ENCODE measurements around the gene MGST3. TPM values are rescaled to one million over a fixed set of nuclear protein-coding genes. Genes with fewer than 3 reads are reported as not detected.
"Not testable (repeated sequence)": the region's sequence is repeated elsewhere in the genome, so short reads cannot be mapped to it uniquely, and the experiment has no call there.

MGST3 gene
- 10 to 100 TPM; 53.3 to 56.6 TPM for total RNA-seq

GRCh38 chr1:165630629-165631341, at the start of gene MGST3:
Gene MGST3 (plus strand): TSS chr1:165631234. CDS start chr1:165649848, 18,614 bp downstream.
- Mint-ChIP-seq H3K27ac (no peak within 1 kb of the TSS), H3K4me3 (no peak within 1 kb of the TSS), H3K4me1 (ENCODE audit: low read depth) (peaks cover 15% of the 10 kb centered on the region), H3K36me3 (no peaks in the 10 kb centered on the region), H3K27me3 (no peaks in the 10 kb centered on the region), H3K9me3 (no peaks in the 10 kb centered on the region)
- ChIA-PET POLR2A (interaction anchor here (0.5 to 1.6 kb wide), 6 partner anchors 14 to 1204 kb away, joined by 3 to 7 read pairs (median 4); partner anchors contain the start of genes ALDH9A1 and TMCO1), CTCF (interaction anchor here (1.0 to 2.3 kb wide), 5 partner anchors 30 to 238 kb away, joined by 3 to 10 read pairs (median 6); partner anchors contain the start of gene ALDH9A1)
- DNase-seq, result peak; percentile 97
- intact Hi-C loops (cut with micrococcal nuclease), result loop anchor here (1.0 to 2.0 kb wide), 7 partner anchors 14 to 237 kb away; partner anchors contain the start of gene ALDH9A1

- Mint-ChIP-seq H3K36me3 (no peaks in the 10 kb centered on the region), H3K4me1 (ENCODE audit: low read depth) (no peaks in the 10 kb centered on the region), H3K27ac (no peak overlapping the region), H3K9me3 (no peaks in the 10 kb centered on the region), H3K27me3 (peaks cover 8% of the 10 kb centered on the region), H3K4me3 (no peak overlapping the region)
- intact Hi-C loops (cut with micrococcal nuclease), result no loop called here
- ChIA-PET POLR2A (no interaction called here), CTCF (no interaction called here)
- DNase-seq, result no peak
These were observed 49.1 kb upstream of the MGST3 start for GRCh38 chr1:165581926-165582325.

- ChIA-PET POLR2A (no interaction called here), CTCF (interaction anchor here (0.6 to 19.9 kb wide), 4 partner anchors 10 to 219 kb away, joined by 3 to 312 read pairs (median 10); no protein-coding TSS in a partner anchor)
- Mint-ChIP-seq H3K27ac (no peak overlapping the region), H3K36me3 (no peaks in the 10 kb centered on the region), H3K27me3 (peaks cover 15% of the 10 kb centered on the region), H3K4me1 (ENCODE audit: low read depth) (no peaks in the 10 kb centered on the region), H3K4me3 (no peak overlapping the region), H3K9me3 (no peaks in the 10 kb centered on the region)
- intact Hi-C loops (cut with micrococcal nuclease), result no loop called here
- no peak for DNase-seq
These were observed 44.6 kb upstream of the MGST3 start for GRCh38 chr1:165586398-165586797.

GRCh38 chr1:165591391-165591790, 39.6 kb upstream of the MGST3 start:
- H3K27me3 Mint-ChIP-seq, result peaks cover 29% of the 10 kb centered on the region
- DNase-seq; H3K4me3 Mint-ChIP-seq; H3K4me1 Mint-ChIP-seq (ENCODE audit: low read depth); H3K36me3 Mint-ChIP-seq; POLR2A ChIA-PET; H3K27ac Mint-ChIP-seq; H3K9me3 Mint-ChIP-seq: not testable (repeated sequence)
- intact Hi-C loops (cut with micrococcal nuclease), result loop anchor here (10.0 kb wide), 4 partner anchors 337 to 893 kb away; no protein-coding TSS in a partner anchor
- CTCF ChIA-PET, result interaction anchor here (0.9 to 19.9 kb wide), 7 partner anchors 12 to 226 kb away, joined by 3 to 312 read pairs (median 7); no protein-coding TSS in a partner anchor

- peak; percentile 82 for DNase-seq
- H3K27ac Mint-ChIP-seq, result no peak overlapping the region
- no peaks in the 10 kb centered on the region for H3K36me3 Mint-ChIP-seq
- peaks cover 34% of the 10 kb centered on the region for H3K27me3 Mint-ChIP-seq
- ChIA-PET POLR2A (interaction anchor here (0.6 kb wide), 1 partner anchor 206 kb away, joined by 3 read pairs; no protein-coding TSS in a partner anchor), CTCF (interaction anchor here (0.6 to 19.9 kb wide), 29 partner anchors 8 to 337 kb away, joined by 3 to 312 read pairs (median 4); partner anchors contain the start of gene ALDH9A1)
- intact Hi-C loops (cut with micrococcal nuclease), result loop anchor here (1.0 to 10.0 kb wide), 7 partner anchors 185 to 892 kb away; no protein-coding TSS in a partner anchor
- H3K4me3 Mint-ChIP-seq, result no peak overlapping the region
- peaks cover 13% of the 10 kb centered on the region for H3K4me1 Mint-ChIP-seq (ENCODE audit: low read depth)
- no peaks in the 10 kb centered on the region for H3K9me3 Mint-ChIP-seq
These were observed 37.9 kb upstream of the MGST3 start for GRCh38 chr1:165592945-165593823.

- ChIA-PET CTCF (interaction anchor here (0.6 to 19.9 kb wide), 5 partner anchors 28 to 228 kb away, joined by 3 to 312 read pairs (median 16); no protein-coding TSS in a partner anchor), POLR2A (no interaction called here)
- no peak overlapping the region for H3K27ac Mint-ChIP-seq
- no peaks in the 10 kb centered on the region for H3K36me3 Mint-ChIP-seq
- no peak overlapping the region for H3K4me3 Mint-ChIP-seq
- intact Hi-C loops (cut with micrococcal nuclease), result loop anchor here (5.0 to 10.0 kb wide), 5 partner anchors 113 to 889 kb away; no protein-coding TSS in a partner anchor
- DNase-seq, result no peak
- peaks cover 31% of the 10 kb centered on the region for H3K27me3 Mint-ChIP-seq
- H3K9me3 Mint-ChIP-seq, result no peaks in the 10 kb centered on the region
- H3K4me1 Mint-ChIP-seq (ENCODE audit: low read depth), result peaks cover 28% of the 10 kb centered on the region
These were observed 35.6 kb upstream of the MGST3 start for GRCh38 chr1:165595246-165595938.

GRCh38 chr1:165597883-165598675, 33.0 kb upstream of the MGST3 start:
- DNase-seq, result peak; percentile 98
- intact Hi-C loops (cut with micrococcal nuclease), result loop anchor here (1.0 to 10.0 kb wide), 9 partner anchors 32 to 887 kb away; partner anchors contain the start of genes ALDH9A1 and TMCO1
- Mint-ChIP-seq H3K36me3 (no peaks in the 10 kb centered on the region), H3K4me1 (ENCODE audit: low read depth) (peaks cover 33% of the 10 kb centered on the region), H3K4me3 (peak overlapping the region; percentile 91), H3K27me3 (peaks cover 20% of the 10 kb centered on the region), H3K27ac (peak overlapping the region; percentile 84), H3K9me3 (no peaks in the 10 kb centered on the region)
- CTCF ChIA-PET, result interaction anchor here (0.7 to 19.9 kb wide), 12 partner anchors 10 to 340 kb away, joined by 3 to 312 read pairs (median 4); partner anchors contain the start of genes ALDH9A1 and MGST3
- POLR2A ChIA-PET, result interaction anchor here (1.4 to 3.6 kb wide), 3 partner anchors 33 to 231 kb away, joined by 3 to 17 read pairs (median 7); partner anchors contain the start of genes ALDH9A1 and MGST3

- Mint-ChIP-seq H3K4me1 (ENCODE audit: low read depth) (peaks cover 31% of the 10 kb centered on the region), H3K36me3 (no peaks in the 10 kb centered on the region), H3K27ac (peak overlapping the region; percentile 84), H3K4me3 (peak overlapping the region; percentile 91), H3K27me3 (peaks cover 14% of the 10 kb centered on the region), H3K9me3 (no peaks in the 10 kb centered on the region)
- CTCF ChIA-PET, result interaction anchor here (1.0 to 19.9 kb wide), 10 partner anchors 32 to 341 kb away, joined by 3 to 312 read pairs (median 6); partner anchors contain the start of genes ALDH9A1 and MGST3
- intact Hi-C loops (cut with micrococcal nuclease), result loop anchor here (1.0 to 10.0 kb wide), 9 partner anchors 32 to 886 kb away; partner anchors contain the start of genes ALDH9A1 and TMCO1
- no peak for DNase-seq
- POLR2A ChIA-PET, result interaction anchor here (1.4 to 3.6 kb wide), 3 partner anchors 32 to 230 kb away, joined by 3 to 17 read pairs (median 7); partner anchors contain the start of genes ALDH9A1 and MGST3
These were observed 32.4 kb upstream of the MGST3 start for GRCh38 chr1:165598676-165599059.

- intact Hi-C loops (cut with micrococcal nuclease), result loop anchor here (1.0 kb wide), 1 partner anchor 314 kb away; no protein-coding TSS in a partner anchor
- H3K4me1 Mint-ChIP-seq (ENCODE audit: low read depth), result peaks cover 31% of the 10 kb centered on the region
These were observed 30.2 kb upstream of the MGST3 start for GRCh38 chr1:165600793-165601192.

GRCh38 chr1:165603810-165604209, 27.2 kb upstream of the MGST3 start:
- peaks cover 15% of the 10 kb centered on the region for H3K4me1 Mint-ChIP-seq (ENCODE audit: low read depth)
- peaks cover 3% of the 10 kb centered on the region for H3K27me3 Mint-ChIP-seq
- no peak overlapping the region for H3K4me3 Mint-ChIP-seq
- no peak overlapping the region for H3K27ac Mint-ChIP-seq
- H3K36me3 Mint-ChIP-seq, result no peaks in the 10 kb centered on the region
- no peaks in the 10 kb centered on the region for H3K9me3 Mint-ChIP-seq
- CTCF ChIA-PET, result interaction anchor here (1.3 to 7.0 kb wide), 2 partner anchors 310 to 311 kb away, joined by 5 to 81 read pairs; no protein-coding TSS in a partner anchor
- no peak for DNase-seq
- POLR2A ChIA-PET, result no interaction called here
- intact Hi-C loops (cut with micrococcal nuclease), result no loop called here

More at GRCh38 chr1:165600793-165601192, 30.2 kb upstream of the MGST3 start:
- H3K4me3 Mint-ChIP-seq, result no peak overlapping the region
- ChIA-PET CTCF (interaction anchor here (0.6 to 19.9 kb wide), 29 partner anchors 8 to 552 kb away, joined by 3 to 312 read pairs (median 5); partner anchors contain the start of genes ALDH9A1 and MGST3), POLR2A (interaction anchor here (0.5 to 3.6 kb wide), 2 partner anchors 98 to 250 kb away, joined by 3 to 17 read pairs; partner anchors contain the start of gene ALDH9A1)
- DNase-seq, result no peak
- H3K36me3 Mint-ChIP-seq, result no peaks in the 10 kb centered on the region
- peaks cover 6% of the 10 kb centered on the region for H3K27me3 Mint-ChIP-seq
- H3K9me3 Mint-ChIP-seq, result no peaks in the 10 kb centered on the region
- no peak overlapping the region for H3K27ac Mint-ChIP-seq
